Measurements from ENCODE around the gene PPP2R5D.

The PPP2R5D gene

DNA sequence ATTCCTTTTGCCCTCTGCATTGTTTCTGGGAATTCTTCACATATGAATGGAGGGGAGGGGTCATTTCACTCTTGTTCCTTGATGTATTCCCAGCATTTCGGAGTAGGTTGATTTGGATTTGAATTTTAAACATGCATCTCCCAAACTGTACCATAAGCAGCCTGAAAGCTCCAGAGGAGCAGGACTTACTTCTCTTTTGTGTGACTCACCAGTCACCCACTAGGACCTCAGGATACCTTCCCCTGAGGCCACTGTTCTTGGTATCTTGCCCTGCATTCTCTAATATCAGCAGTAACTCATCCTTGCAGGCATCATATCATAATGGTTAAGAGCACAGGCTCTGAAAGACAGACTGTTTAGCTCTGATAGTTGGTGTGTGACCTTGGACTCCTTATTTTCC lies 74.2 kb downstream of the PPP2R5D start:
- DNase-seq (ENCODE audit: low read depth in 2 of 2), result no peak

DNA sequence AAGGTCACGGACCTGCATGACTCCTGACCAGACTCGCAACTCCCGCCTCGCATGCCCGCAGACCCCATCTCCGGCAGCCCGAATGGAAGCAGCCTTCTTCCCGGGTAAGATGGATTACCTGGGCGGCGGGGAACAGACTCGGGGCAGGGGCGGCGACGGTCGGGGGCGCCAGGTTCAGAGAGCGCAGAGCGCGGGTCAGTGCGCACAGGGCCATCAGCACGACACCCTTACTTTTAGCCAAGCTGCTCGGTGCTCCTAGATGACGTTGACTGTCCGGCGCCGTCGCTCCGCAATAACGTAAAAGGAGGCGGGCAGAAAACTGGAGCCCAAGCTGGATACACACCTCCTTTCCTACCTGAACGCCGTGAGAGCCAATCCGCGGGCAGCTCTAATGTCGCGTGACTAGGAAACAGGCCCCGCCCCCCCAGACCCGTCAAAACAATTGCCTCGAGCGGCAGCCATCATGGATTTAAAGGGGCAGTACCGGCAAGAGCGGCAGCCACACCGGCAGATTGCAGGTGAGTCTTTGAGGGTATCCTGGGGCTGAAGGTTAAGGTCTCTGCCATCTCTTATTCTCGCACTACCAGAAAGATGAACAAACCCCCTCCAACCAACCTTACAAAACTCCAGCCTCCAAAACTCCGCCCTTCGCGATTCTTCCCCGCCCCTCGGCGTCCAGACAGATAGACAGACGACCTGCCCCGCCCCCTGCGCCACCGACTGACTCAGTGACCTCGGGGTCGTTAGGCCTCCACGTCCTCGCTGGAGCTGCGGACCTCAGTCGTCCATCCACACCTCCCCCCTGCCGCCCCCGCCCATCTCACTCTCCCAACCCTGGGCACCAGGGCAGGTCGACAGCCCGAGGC lies 75.0 kb downstream of the PPP2R5D start, which contains the start of the genes KLC4 and MRPL2:
KLC4 (plus strand) TSS at position 464 of the 866 bp plus-strand sequence. CDS start 1,705 bp downstream, outside the sequence.
MRPL2 (minus strand) TSS at position 267 of the 866 bp plus-strand sequence; CDS start at position 214, 53 bp downstream.
- DNase-seq (ENCODE audit: low read depth in 2 of 2), result peak; percentile 92 to 97

- no peak for DNase-seq (ENCODE audit: low read depth in 2 of 2)
Observed at GRCh38 chr6:43060034-43060754, 75.8 kb downstream of the PPP2R5D start.

DNA sequence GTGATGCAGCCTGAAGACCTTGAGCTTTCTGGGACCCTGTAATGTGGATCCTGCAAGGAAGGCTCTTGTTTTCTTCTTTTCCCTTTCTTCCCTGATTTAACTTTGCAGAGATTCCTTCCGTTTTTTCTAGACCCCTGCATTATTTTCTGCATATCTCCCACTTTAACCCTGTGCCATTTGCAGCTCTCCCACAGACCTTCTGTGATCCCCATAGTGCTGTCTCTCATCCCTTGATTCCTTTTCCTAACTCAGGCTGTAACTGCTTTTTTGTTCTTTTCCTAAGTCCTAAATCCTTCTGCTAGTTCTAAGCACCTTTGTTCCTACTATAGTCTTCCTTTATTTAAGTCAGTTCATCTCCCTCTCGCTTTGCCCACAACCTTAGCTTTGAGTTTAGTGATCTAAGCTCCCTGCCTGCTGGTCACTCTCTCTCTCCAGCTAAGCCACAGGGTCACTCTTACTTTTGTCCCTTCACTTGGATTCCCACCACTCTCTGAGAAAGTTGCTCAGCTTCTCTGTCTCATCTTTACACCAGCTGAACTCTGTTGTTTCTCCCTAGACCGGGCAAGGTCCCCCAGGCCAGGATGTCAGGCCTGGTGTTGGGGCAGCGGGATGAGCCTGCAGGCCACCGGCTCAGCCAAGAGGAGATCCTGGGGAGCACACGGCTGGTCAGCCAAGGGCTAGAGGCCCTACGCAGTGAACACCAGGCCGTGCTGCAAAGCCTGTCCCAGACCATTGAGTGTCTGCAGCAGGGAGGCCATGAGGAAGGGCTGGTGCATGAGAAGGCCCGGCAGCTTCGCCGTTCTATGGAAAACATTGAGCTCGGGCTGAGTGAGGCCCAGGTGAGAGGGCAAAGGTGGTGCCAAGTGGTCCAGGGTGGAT lies 76.6 kb downstream of the PPP2R5D start:
- DNase-seq (ENCODE audit: low read depth in 2 of 2), result no peak

GRCh38 chr6:43061861-43062260 lies 77.5 kb downstream of the PPP2R5D start:
- DNase-seq (ENCODE audit: low read depth in 2 of 2), result no peak

Measured in stimulated activated CD8-positive, alpha-beta memory T cell treated with anti-CD3 and anti-CD28 coated beads, Interleukin-15, amount 100 ng/mL, for 4 hours (primary cell).